HepG2 (cell line): Measurements from ENCODE around the gene PRSS22. TPM values are rescaled to one million over a fixed set of nuclear protein-coding genes. Genes with fewer than 3 reads are reported as not detected.
A peak's percentile ranks its signal among the peaks of the same experiment; 100 is the strongest.

ENCODE experiments used
- CCAR2 ChIP-seq: fragments of 200-400 bp; formaldehyde crosslinking; optimal IDR thresholded peaks from 2 replicates; pipeline ENCODE3; 2018; ENCODE audit warnings: low read depth, mild to moderate bottlenecking, low read length, moderate library complexity
- DMAP1 ChIP-seq: IDR thresholded peaks from 2 replicates; pipeline ENCODE4 v1.6.1; 2016
- FOXA3 ChIP-seq: IDR thresholded peaks from 2 replicates; pipeline ENCODE4 v1.6.1; 2016; ENCODE audit warnings: missing genetic modification reagents, missing compliant biosample characterization
- KLF9 ChIP-seq: IDR thresholded peaks from 2 replicates; pipeline ENCODE4 v1.6.1; 2016; ENCODE audit warnings: low read depth
- MAFK ChIP-seq, 2 experiments: IDR thresholded peaks in 1 of 2; conservative IDR thresholded peaks in 1 of 2; 2 replicates each; pipeline ENCODE4 v1.6.1; 2011; ENCODE audit warnings: improper control_type of control experiment in 2 of 2, low read length in 2 of 2
- RARA ChIP-seq: IDR thresholded peaks from 2 replicates; pipeline ENCODE4 v1.6.1; 2016; ENCODE audit warnings: missing genetic modification reagents, missing compliant biosample characterization
- RELA ChIP-seq: sonication (generic); formaldehyde crosslinking; IDR thresholded peaks from 2 replicates; pipeline ENCODE4 v1.4.0; 2020; ENCODE audit warnings: missing genetic modification reagents
- RFX5 ChIP-seq: IDR thresholded peaks from 2 replicates; pipeline ENCODE4 v1.6.1; 2011; ENCODE audit warnings: low read depth, low read length, improper control_type of control experiment
- SNAPC2 ChIP-seq: sonication (generic); formaldehyde crosslinking; IDR thresholded peaks from 2 replicates; pipeline ENCODE4 v1.8.1; 2022; ENCODE audit warnings: mild to moderate bottlenecking, missing genetic modification reagents
- ZMYM3 ChIP-seq: sonication (generic); formaldehyde crosslinking; IDR thresholded peaks from 2 replicates; pipeline ENCODE4 v1.5.1; 2020; ENCODE audit warnings: mild to moderate bottlenecking, missing genetic modification reagents
- ZNF24 ChIP-seq: fragments of 450-650 bp; IDR thresholded peaks from 2 replicates; pipeline ENCODE4 v1.6.1; 2017; ENCODE audit warnings: antibody characterized with exemption, mild to moderate bottlenecking
- ZNF549 ChIP-seq: sonication (generic); formaldehyde crosslinking; IDR thresholded peaks from 2 replicates; pipeline ENCODE4 v1.5.0; 2020; ENCODE audit warnings: missing genetic modification reagents
- ZNF607 ChIP-seq: sonication (generic); formaldehyde crosslinking; IDR thresholded peaks from 2 replicates; pipeline ENCODE4 v1.5.1; 2020; ENCODE audit warnings: missing genetic modification reagents, mild to moderate bottlenecking, borderline replicate concordance
- ZNF629 ChIP-seq: sonication (generic); formaldehyde crosslinking; conservative IDR thresholded peaks from 2 replicates; pipeline ENCODE4 v1.5.0; 2020; ENCODE audit warnings: missing genetic modification reagents
- polyA plus RNA-seq, 8 experiments: library from polyadenylated mRNA; depleted of rRNA in 3 of 8; stranded (reverse) in 7 of 8; unstranded in 1 of 8; fragments of >200 nt; fragmentation: Illumina TruSeq in 4 of 8; extraction: Trizol in 4 of 8; gene quantifications; 2 replicates each; pipeline versions ENCODE4 v1.2.1 to v1.2.3, GENCODE V29; 2011 to 2016; ENCODE audit warnings: low read depth in 4 of 8, missing spikeins in 1 of 8, mixed read lengths in 1 of 8; ENCODE audit not compliant: insufficient read depth in 1 of 8
- total RNA-seq, 5 experiments: library from RNA; depleted of rRNA; stranded (reverse); fragments of >200 nt; fragmentation: Illumina TruSeq; extraction: Trizol; gene quantifications; 2 replicates each; pipeline ENCODE4 v1.2.3, GENCODE V29; 2016; ENCODE audit warnings: low read depth in 1 of 5
- TF ChIP-seq, protein P1 (sequence below): sonication (generic); formaldehyde crosslinking; IDR thresholded peaks from 2 replicates; pipeline ENCODE4 v1.4.0; 2020; ENCODE audit warnings: missing genetic modification reagents, mild to moderate bottlenecking, borderline replicate concordance
- TF ChIP-seq, protein P2 (sequence below): sonication (generic); formaldehyde crosslinking; IDR thresholded peaks from 2 replicates; pipeline ENCODE4 v1.4.0; 2020; ENCODE audit warnings: mild to moderate bottlenecking, low read depth, missing genetic modification reagents
- TF ChIP-seq, protein P3 (sequence below): sonication (generic); formaldehyde crosslinking; IDR thresholded peaks from 2 replicates; pipeline ENCODE4 v1.5.1; 2020; ENCODE audit warnings: mild to moderate bottlenecking, missing genetic modification reagents, borderline replicate concordance
- TF ChIP-seq, protein P4 (sequence below): sonication (generic); formaldehyde crosslinking; IDR thresholded peaks from 2 replicates; pipeline ENCODE4 v1.8.1; 2023; ENCODE audit warnings: mild to moderate bottlenecking, inconsistent platforms, moderate library complexity, missing genetic modification reagents, borderline replicate concordance

The PRSS22 gene
- total and polyA plus RNA-seq, 2 of the 13 experiments (the other 11 are each of a cell fraction or from before 2014, with no cell fraction given) = 0.24 to 0.32 TPM

DNA sequence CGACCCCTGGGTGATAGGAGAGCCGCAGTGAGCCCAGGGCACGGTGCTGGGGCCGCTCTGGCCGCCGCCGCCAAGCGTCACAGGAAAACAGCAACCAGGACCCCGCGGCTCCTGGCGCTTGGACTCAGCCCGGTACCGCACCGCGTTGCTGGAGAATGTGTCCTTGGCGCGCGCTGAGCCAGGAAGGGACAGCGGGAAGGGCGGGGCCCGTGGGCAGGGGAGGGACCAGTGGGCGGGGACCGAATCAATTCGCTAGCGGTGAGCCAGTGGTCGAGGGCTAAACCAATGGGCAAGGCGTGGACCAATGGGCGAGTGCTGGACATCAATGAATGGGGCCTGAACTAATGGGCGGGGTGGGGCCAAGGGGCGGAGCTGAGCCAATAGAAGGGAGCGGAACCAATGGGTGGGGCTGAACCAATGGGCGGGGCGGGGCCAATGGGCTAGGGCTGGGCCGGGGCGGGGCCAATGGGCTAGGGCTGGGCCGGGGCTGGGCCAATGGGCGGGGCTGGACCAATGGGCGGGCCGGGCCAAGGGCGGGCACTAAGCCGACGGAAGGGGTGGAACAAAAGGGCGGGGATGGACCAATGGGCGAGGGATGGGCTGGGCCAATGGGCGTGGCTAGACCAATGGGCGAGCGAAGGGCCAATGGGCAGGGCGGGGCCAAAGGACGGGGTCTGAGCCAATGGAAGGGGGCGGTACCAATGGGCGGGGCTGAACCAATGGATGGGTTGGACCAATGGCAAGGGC lies 47.4 kb upstream of the PRSS22 start (continued):
- TF ChIP-seq, protein P1, sequence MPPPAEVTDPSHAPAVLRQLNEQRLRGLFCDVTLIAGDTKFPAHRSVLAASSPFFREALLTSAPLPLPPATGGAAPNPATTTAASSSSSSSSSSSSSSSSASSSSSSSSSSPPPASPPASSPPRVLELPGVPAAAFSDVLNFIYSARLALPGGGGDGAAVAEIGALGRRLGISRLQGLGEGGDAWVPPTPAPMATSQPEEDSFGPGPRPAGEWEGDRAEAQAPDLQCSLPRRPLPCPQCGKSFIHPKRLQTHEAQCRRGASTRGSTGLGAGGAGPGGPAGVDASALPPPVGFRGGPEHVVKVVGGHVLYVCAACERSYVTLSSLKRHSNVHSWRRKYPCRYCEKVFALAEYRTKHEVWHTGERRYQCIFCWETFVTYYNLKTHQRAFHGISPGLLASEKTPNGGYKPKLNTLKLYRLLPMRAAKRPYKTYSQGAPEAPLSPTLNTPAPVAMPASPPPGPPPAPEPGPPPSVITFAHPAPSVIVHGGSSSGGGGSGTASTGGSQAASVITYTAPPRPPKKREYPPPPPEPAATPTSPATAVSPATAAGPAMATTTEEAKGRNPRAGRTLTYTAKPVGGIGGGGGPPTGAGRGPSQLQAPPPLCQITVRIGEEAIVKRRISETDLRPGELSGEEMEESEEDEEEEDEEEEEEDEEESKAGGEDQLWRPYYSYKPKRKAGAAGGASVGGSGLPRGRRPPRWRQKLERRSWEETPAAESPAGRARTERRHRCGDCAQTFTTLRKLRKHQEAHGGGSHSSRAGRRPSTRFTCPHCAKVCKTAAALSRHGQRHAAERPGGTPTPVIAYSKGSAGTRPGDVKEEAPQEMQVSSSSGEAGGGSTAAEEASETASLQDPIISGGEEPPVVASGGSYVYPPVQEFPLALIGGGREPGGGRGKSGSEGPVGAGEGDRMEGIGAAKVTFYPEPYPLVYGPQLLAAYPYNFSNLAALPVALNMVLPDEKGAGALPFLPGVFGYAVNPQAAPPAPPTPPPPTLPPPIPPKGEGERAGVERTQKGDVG (CRISPR knock-in tag) = no peak
- TF ChIP-seq CCAR2 = no peak
- TF ChIP-seq ZNF629 (CRISPR knock-in tag) = no peak
- no peak for TF ChIP-seq ZMYM3 (CRISPR knock-in tag)
- no peak for TF ChIP-seq MAFK (conservative IDR thresholded peaks at IDR 0.05 in 1 of 2, IDR thresholded peaks at IDR 0.05 in 1 of 2; ENCODE audit: low read length in 2 of 2)
- TF ChIP-seq, protein P2, sequence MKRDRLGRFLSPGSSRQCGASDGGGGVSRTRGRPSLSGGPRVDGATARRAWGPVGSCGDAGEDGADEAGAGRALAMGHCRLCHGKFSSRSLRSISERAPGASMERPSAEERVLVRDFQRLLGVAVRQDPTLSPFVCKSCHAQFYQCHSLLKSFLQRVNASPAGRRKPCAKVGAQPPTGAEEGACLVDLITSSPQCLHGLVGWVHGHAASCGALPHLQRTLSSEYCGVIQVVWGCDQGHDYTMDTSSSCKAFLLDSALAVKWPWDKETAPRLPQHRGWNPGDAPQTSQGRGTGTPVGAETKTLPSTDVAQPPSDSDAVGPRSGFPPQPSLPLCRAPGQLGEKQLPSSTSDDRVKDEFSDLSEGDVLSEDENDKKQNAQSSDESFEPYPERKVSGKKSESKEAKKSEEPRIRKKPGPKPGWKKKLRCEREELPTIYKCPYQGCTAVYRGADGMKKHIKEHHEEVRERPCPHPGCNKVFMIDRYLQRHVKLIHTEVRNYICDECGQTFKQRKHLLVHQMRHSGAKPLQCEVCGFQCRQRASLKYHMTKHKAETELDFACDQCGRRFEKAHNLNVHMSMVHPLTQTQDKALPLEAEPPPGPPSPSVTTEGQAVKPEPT (CRISPR knock-in tag) = 0 out of 2 replicates have a peak, but pooled peaks have one; percentile 36
- TF ChIP-seq ZNF549 (CRISPR knock-in tag) = no peak
- TF ChIP-seq, protein P3, sequence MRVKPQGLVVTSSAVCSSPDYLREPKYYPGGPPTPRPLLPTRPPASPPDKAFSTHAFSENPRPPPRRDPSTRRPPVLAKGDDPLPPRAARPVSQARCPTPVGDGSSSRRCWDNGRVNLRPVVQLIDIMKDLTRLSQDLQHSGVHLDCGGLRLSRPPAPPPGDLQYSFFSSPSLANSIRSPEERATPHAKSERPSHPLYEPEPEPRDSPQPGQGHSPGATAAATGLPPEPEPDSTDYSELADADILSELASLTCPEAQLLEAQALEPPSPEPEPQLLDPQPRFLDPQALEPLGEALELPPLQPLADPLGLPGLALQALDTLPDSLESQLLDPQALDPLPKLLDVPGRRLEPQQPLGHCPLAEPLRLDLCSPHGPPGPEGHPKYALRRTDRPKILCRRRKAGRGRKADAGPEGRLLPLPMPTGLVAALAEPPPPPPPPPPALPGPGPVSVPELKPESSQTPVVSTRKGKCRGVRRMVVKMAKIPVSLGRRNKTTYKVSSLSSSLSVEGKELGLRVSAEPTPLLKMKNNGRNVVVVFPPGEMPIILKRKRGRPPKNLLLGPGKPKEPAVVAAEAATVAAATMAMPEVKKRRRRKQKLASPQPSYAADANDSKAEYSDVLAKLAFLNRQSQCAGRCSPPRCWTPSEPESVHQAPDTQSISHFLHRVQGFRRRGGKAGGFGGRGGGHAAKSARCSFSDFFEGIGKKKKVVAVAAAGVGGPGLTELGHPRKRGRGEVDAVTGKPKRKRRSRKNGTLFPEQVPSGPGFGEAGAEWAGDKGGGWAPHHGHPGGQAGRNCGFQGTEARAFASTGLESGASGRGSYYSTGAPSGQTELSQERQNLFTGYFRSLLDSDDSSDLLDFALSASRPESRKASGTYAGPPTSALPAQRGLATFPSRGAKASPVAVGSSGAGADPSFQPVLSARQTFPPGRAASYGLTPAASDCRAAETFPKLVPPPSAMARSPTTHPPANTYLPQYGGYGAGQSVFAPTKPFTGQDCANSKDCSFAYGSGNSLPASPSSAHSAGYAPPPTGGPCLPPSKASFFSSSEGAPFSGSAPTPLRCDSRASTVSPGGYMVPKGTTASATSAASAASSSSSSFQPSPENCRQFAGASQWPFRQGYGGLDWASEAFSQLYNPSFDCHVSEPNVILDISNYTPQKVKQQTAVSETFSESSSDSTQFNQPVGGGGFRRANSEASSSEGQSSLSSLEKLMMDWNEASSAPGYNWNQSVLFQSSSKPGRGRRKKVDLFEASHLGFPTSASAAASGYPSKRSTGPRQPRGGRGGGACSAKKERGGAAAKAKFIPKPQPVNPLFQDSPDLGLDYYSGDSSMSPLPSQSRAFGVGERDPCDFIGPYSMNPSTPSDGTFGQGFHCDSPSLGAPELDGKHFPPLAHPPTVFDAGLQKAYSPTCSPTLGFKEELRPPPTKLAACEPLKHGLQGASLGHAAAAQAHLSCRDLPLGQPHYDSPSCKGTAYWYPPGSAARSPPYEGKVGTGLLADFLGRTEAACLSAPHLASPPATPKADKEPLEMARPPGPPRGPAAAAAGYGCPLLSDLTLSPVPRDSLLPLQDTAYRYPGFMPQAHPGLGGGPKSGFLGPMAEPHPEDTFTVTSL (CRISPR knock-in tag) = 0 out of 2 replicates have a peak, but pooled peaks have one; percentile 24
- no peak for TF ChIP-seq ZNF24
- peak; percentile 57; the same call in 1 of the 2 replicates for TF ChIP-seq DMAP1 (CRISPR knock-in tag)
- peak; percentile 61; the same call in 1 of the 2 replicates for TF ChIP-seq RFX5
- TF ChIP-seq SNAPC2 (CRISPR knock-in tag) = peak; percentile 42; the same call in 1 of the 2 replicates
- TF ChIP-seq, protein P4, sequence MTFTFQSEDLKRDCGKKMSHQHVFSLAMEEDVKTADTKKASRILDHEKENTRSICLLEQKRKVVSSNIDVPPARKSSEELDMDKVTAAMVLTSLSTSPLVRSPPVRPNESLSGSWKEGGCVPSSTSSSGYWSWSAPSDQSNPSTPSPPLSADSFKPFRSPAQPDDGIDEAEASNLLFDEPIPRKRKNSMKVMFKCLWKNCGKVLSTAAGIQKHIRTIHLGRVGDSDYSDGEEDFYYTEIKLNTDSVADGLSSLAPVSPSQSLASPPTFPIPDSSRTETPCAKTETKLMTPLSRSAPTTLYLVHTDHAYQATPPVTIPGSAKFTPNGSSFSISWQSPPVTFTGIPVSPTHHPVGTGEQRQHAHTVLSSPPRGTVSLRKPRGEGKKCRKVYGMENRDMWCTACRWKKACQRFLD (CRISPR knock-in tag) = no peak
- peak; percentile 62; the same call in 1 of the 2 replicates for TF ChIP-seq ZNF607
- TF ChIP-seq KLF9 (CRISPR knock-in tag) = 0 out of 2 replicates have a peak, but pooled peaks have one; percentile 29
- TF ChIP-seq RARA = no peak
- TF ChIP-seq FOXA3 (CRISPR knock-in tag) = peak; percentile 56
- no peak for TF ChIP-seq RELA (CRISPR knock-in tag)
